Upper lobe of left lung (tissue), 6 donors: ENCODE results near the gene ATPAF1. TPM values are rescaled to one million over a fixed set of nuclear protein-coding genes. Genes with fewer than 3 reads are reported as not detected.
A peak's percentile ranks its signal among the peaks of the same experiment; 100 is the strongest.

ENCODE experiments used
- ATAC-seq, 2 donors: fragments of 200-7000 bp; cut with Tn5 transposase; one replicate each; pipeline ENCODE4 v1.9.1; 2022; ENCODE audit warnings: mild to moderate bottlenecking in 2 of 2, moderate library complexity in 2 of 2; ENCODE audit not compliant: low FRiP score in 2 of 2
- DNase-seq, 2 donors: peaks; one replicate each; pipeline ENCODE4 v3.0.0-alpha.2; 2019 to 2020
- H3K27ac ChIP-seq, 4 donors: fragments of 200-600 bp; sonication (generic); one replicate each; pipeline ENCODE4 v1.5.1; 2016 to 2019
- H3K27me3 ChIP-seq, 4 donors: fragments of 200-600 bp; sonication (generic); one replicate each; pipeline ENCODE4 v1.5.1; 2017 to 2019
- H3K36me3 ChIP-seq, 4 donors: fragments of 200-600 bp; sonication (generic); one replicate each; pipeline ENCODE4 v1.5.1; 2016 to 2019
- H3K4me1 ChIP-seq, 4 donors: fragments of 200-600 bp; sonication (generic); one replicate each; pipeline ENCODE4 v1.5.1; 2018 to 2019
- H3K4me3 ChIP-seq, 4 donors: fragments of 200-600 bp; sonication (generic); one replicate each; pipeline ENCODE4 v1.5.1; 2017 to 2019; ENCODE audit warnings: mild to moderate bottlenecking in 2 of 4, moderate library complexity in 1 of 4
- H3K9me3 ChIP-seq, 4 donors: fragments of 200-600 bp; sonication (generic); one replicate each; pipeline ENCODE4 v1.5.1; 2018 to 2019
- CTCF ChIP-seq, 6 experiments: fragments of 450-650 bp in 4 of 6; fragments of 200-600 bp in 2 of 6; sonication (generic) in 2 of 6; IDR thresholded peaks; one replicate each; pipeline ENCODE4 v1.5.1; 2016 to 2019; ENCODE audit warnings: antibody characterized with exemption in 6 of 6
- EP300 ChIP-seq, 4 donors: sonication (generic); formaldehyde crosslinking; IDR thresholded peaks; one replicate each; pipeline ENCODE4 v1.5.1; 2017; ENCODE audit warnings: antibody characterized with exemption in 4 of 4, control low read depth in 2 of 4
- POLR2A ChIP-seq, 4 donors: fragments of 450-650 bp; IDR thresholded peaks; one replicate each; pipeline ENCODE4 v1.5.1; 2016 to 2017; ENCODE audit warnings: antibody characterized with exemption in 4 of 4, mild to moderate bottlenecking in 2 of 4
- POLR2AphosphoS5 ChIP-seq, 2 donors: sonication (generic); formaldehyde crosslinking; IDR thresholded peaks; one replicate each; pipeline ENCODE4 v1.5.1; 2017; ENCODE audit warnings: antibody characterized with exemption in 2 of 2
- WGBS, 2 donors: methylation state at CpG; one replicate each; pipeline ENCODE4 v1.1.5; 2017 to 2018; 5-methylcytosine and 5-hydroxymethylcytosine counted together
- total RNA-seq, 6 donors: library from RNA; depleted of rRNA in 4 of 6; stranded (reverse); fragments of >200 nt in 4 of 6; gene quantifications; one replicate each; pipeline versions ENCODE4 v1.1.0 to v1.2.1, GENCODE V29; 2016 to 2021
- donor health status: DM: no; HTN: no; CAD: no; lungs with moderate emphysema.
- donor health status: DM: no; HTN: yes; CAD: no; lungs with severe emphysema.

Gene ATPAF1
- total RNA-seq, 6 donors from 2014 or later: 26.2 to 39.6 (median 34.3) TPM

- peaks cover 44 to 57% (median 48%) of the 10 kb centered on the region in 4 donors for H3K4me1 ChIP-seq
- 0% methylated on average over 11 to 44 of the region's 62 CpGs for WGBS, 2 donors
- ATAC-seq (peak; percentile 89 to 95), DNase-seq (peak; percentile 90 to 94)
- H3K4me3 ChIP-seq: peak within 1 kb of the TSS; percentile 71 to 85 (median 76)
- peak within 1 kb of the TSS; percentile 87 to 93 (median 92) for H3K27ac ChIP-seq
- TF ChIP-seq EP300 (IDR thresholded peaks at IDR 0.05) (peak in 1 of 4 donors; percentile 49), CTCF (IDR thresholded peaks at IDR 0.05) (no peak), POLR2A (IDR thresholded peaks at IDR 0.05) (peak in 3 of 4 donors; percentile 53 to 90 (median 78)), POLR2AphosphoS5 (IDR thresholded peaks at IDR 0.05) (peak; percentile 60 to 81)
- no peaks in the 10 kb centered on the region for H3K27me3 ChIP-seq
- peaks cover 0 to 14% (median 6%) of the 10 kb centered on the region in 4 donors for H3K36me3 ChIP-seq
- H3K9me3 ChIP-seq: no peaks in the 10 kb centered on the region
These were observed 51.7 kb downstream of the ATPAF1 start, which contains the start of gene MOB3C for GRCh38 chr1:46616277-46617107. MOB3C (minus strand) TSS chr1:46616811; CDS start chr1:46613321, 3,490 bp downstream.

GRCh38 chr1:46615735-46616134, 52.4 kb downstream of the ATPAF1 start:
- H3K27ac ChIP-seq: peak overlapping the region; percentile 87 to 93 (median 92)
- H3K27me3 ChIP-seq: no peaks in the 10 kb centered on the region
- peaks cover 44 to 63% (median 49%) of the 10 kb centered on the region in 4 donors for H3K4me1 ChIP-seq
- H3K9me3 ChIP-seq: no peaks in the 10 kb centered on the region
- H3K4me3 ChIP-seq: peak overlapping the region; percentile 71 to 85 (median 76)
- H3K36me3 ChIP-seq: peaks cover 0 to 19% (median 6%) of the 10 kb centered on the region in 4 donors
- TF ChIP-seq POLR2A (IDR thresholded peaks at IDR 0.05) (no peak), CTCF (IDR thresholded peaks at IDR 0.05) (no peak), POLR2AphosphoS5 (IDR thresholded peaks at IDR 0.05) (no peak), EP300 (IDR thresholded peaks at IDR 0.05) (no peak)
- 36 to 60% methylated on average over 3 of the region's 3 CpGs for WGBS, 2 donors
- ATAC-seq (no peak), DNase-seq (no peak)

- peaks cover 44 to 63% (median 49%) of the 10 kb centered on the region in 4 donors for H3K4me1 ChIP-seq
- H3K27me3 ChIP-seq: no peaks in the 10 kb centered on the region
- TF ChIP-seq CTCF (IDR thresholded peaks at IDR 0.05): no peak
- no peak for TF ChIP-seq EP300 (IDR thresholded peaks at IDR 0.05)
- no peak for TF ChIP-seq POLR2AphosphoS5 (IDR thresholded peaks at IDR 0.05)
- TF ChIP-seq POLR2A (IDR thresholded peaks at IDR 0.05): no peak
- DNase-seq: no peak
- H3K9me3 ChIP-seq: no peaks in the 10 kb centered on the region
- no peak for ATAC-seq
- WGBS, 2 donors: 92 to 96% methylated on average over 2 of the region's 2 CpGs
- peaks cover 0 to 24% (median 8%) of the 10 kb centered on the region in 4 donors for H3K36me3 ChIP-seq
- H3K4me3 ChIP-seq: peak overlapping the region in 3 of 4 donors; percentile 71 to 85 (median 73)
- H3K27ac ChIP-seq: peak overlapping the region in 2 of 4 donors; percentile 17 to 93
These were observed 53.1 kb downstream of the ATPAF1 start for GRCh38 chr1:46615088-46615487.

- 89 to 93% methylated on average over 2 of the region's 2 CpGs for WGBS, 2 donors
These were observed 53.6 kb downstream of the ATPAF1 start for GRCh38 chr1:46614604-46614984.

More at GRCh38 chr1:46614604-46614984, 53.6 kb downstream of the ATPAF1 start:
- TF ChIP-seq POLR2A (IDR thresholded peaks at IDR 0.05) (no peak), EP300 (IDR thresholded peaks at IDR 0.05) (no peak), CTCF (IDR thresholded peaks at IDR 0.05) (no peak), POLR2AphosphoS5 (IDR thresholded peaks at IDR 0.05) (no peak)
- ATAC-seq (no peak), DNase-seq (no peak)
- Histone ChIP-seq H3K27ac (peak overlapping the region; percentile 41 to 93 (median 64)), H3K36me3 (peaks cover 3 to 29% (median 12%) of the 10 kb centered on the region in 4 donors), H3K4me1 (peaks cover 44 to 63% (median 49%) of the 10 kb centered on the region in 4 donors), H3K9me3 (no peaks in the 10 kb centered on the region), H3K27me3 (no peaks in the 10 kb centered on the region), H3K4me3 (peak overlapping the region in 1 of 4 donors; percentile 85)
